A549 (cell line): ENCODE results near the gene DISC1. TPM values are rescaled to one million over a fixed set of nuclear protein-coding genes. Genes with fewer than 3 reads are reported as not detected.
A peak's percentile ranks its signal among the peaks of the same experiment; 100 is the strongest.

ENCODE experiments used
- ATAC-seq, 2 experiments: fragments of 200-7000 bp in 1 of 2; fragments of >200 bp in 1 of 2; cut with Nextera tagmentation in 1 of 2; cut with Tn5 transposase in 1 of 2; 3 replicates each; pipeline versions ENCODE4 v1.8.0 to v1.9.1; 2018 to 2020; ENCODE audit warnings: mild to moderate bottlenecking in 1 of 2, moderate library complexity in 1 of 2
- CTCF ChIA-PET: fragments of 300-600 bp; sonication (Branson Sonifier 250); formaldehyde crosslinking; extraction: SDS; loops from one replicate; lab custom pipeline; 2021; ENCODE audit warnings: antibody characterized with exemption, inconsistent platforms; lab: Yijun Ruan, JAX
- POLR2A ChIA-PET: fragments of 350-600 bp; formaldehyde crosslinking; extraction: SDS; loops from one replicate; lab custom pipeline; 2021; ENCODE audit warnings: antibody characterized with exemption, inconsistent platforms; lab: Yijun Ruan, JAX
- DNase-seq, 2 experiments: peaks; one replicate each; pipeline versions ENCODE4 v3.0.0 to v3.0.0-alpha.2; 2011 to 2016; ENCODE audit warnings: low read depth in 1 of 2, low spot score in 1 of 2
- FAIRE-seq: peaks from 2 replicates; lab custom pipeline; 2011; peaks lifted over from hg19 to GRCh38; lab: Jason Lieb, UNC
- H3K27ac ChIP-seq, 2 experiments: fragments of >200 bp; sonication (Bioruptor Twin); formaldehyde crosslinking; 3 replicates each; pipeline ENCODE4 v1.5.1; 2016 to 2017
- H3K4me1 ChIP-seq: fragments of >200 bp; sonication (Bioruptor Twin); formaldehyde crosslinking; 3 replicates; pipeline ENCODE4 v1.6.1; 2016
- H3K4me2 ChIP-seq: fragments of >200 bp; sonication (Bioruptor Twin); formaldehyde crosslinking; 3 replicates; pipeline ENCODE4 v1.6.1; 2016
- H3K4me3 ChIP-seq: fragments of >200 bp; sonication (Bioruptor Twin); formaldehyde crosslinking; 3 replicates; pipeline ENCODE4 v1.5.1; 2016
- H3K9me3 ChIP-seq: fragments of >200 bp; sonication (Bioruptor Twin); formaldehyde crosslinking; 3 replicates; pipeline ENCODE4 v1.6.1; 2016
- CHD4 ChIP-seq: fragments of 200-600 bp; sonication (generic); IDR thresholded peaks from 2 replicates; pipeline ENCODE4 v1.6.1; 2016; ENCODE audit warnings: antibody characterized with exemption, mild to moderate bottlenecking, borderline replicate concordance
- EHF ChIP-seq: fragments of 250-450 bp; sonication (Bioruptor Pico); IDR thresholded peaks from 2 replicates; pipeline ENCODE4 v1.5.0; 2020; ENCODE audit warnings: mild to moderate bottlenecking
- ESRRA ChIP-seq: fragments of 150-350 bp; IDR thresholded peaks from 2 replicates; pipeline ENCODE4 v1.6.1; 2014; ENCODE audit warnings: mild to moderate bottlenecking, low read length, borderline replicate concordance
- FOSB ChIP-seq: fragments of 250-450 bp; sonication (Bioruptor Pico); IDR thresholded peaks from 2 replicates; pipeline ENCODE4 v1.5.0; 2020; ENCODE audit warnings: mild to moderate bottlenecking, moderate library complexity
- GATA3 ChIP-seq: IDR thresholded peaks from 2 replicates; pipeline ENCODE4 v1.6.1; 2012; ENCODE audit warnings: borderline replicate concordance
- HOXA7 ChIP-seq: fragments of 250-450 bp; sonication (Bioruptor Pico); IDR thresholded peaks from 2 replicates; pipeline ENCODE4 v1.5.0; 2020; ENCODE audit warnings: mild to moderate bottlenecking, moderate library complexity
- HOXB13 ChIP-seq: fragments of 250-450 bp; sonication (Bioruptor Pico); IDR thresholded peaks from 2 replicates; pipeline ENCODE4 v1.5.0; 2020; ENCODE audit warnings: low read depth, mild to moderate bottlenecking, moderate library complexity
- JUN ChIP-seq, 2 experiments: fragments of >200 bp; sonication (Bioruptor Twin); formaldehyde crosslinking; IDR thresholded peaks; 2 replicates in 1 of 2; 3 replicates in 1 of 2; pipeline ENCODE4 v1.6.1; 2016 to 2017
- JUNB ChIP-seq: fragments of >200 bp; sonication (Bioruptor Twin); formaldehyde crosslinking; IDR thresholded peaks from 2 replicates; pipeline ENCODE4 v1.6.1; 2016
- MAFK ChIP-seq: fragments of 450-650 bp; IDR thresholded peaks from 2 replicates; pipeline ENCODE4 v1.6.1; 2014; ENCODE audit not compliant: partially characterized antibody
- MAZ ChIP-seq: fragments of 150-350 bp; IDR thresholded peaks from 2 replicates; pipeline ENCODE4 v1.6.1; 2014; ENCODE audit warnings: antibody characterized with exemption, low read depth, low read length, borderline replicate concordance
- NFE2L2 ChIP-seq: fragments of 150-350 bp; conservative IDR thresholded peaks from 2 replicates; pipeline ENCODE4 v1.6.1; 2014; ENCODE audit warnings: low read length
- NPAS2 ChIP-seq: fragments of 250-450 bp; sonication (Bioruptor Pico); IDR thresholded peaks from 2 replicates; pipeline ENCODE4 v1.8.0; 2022; ENCODE audit warnings: mild to moderate bottlenecking, moderate library complexity, borderline replicate concordance
- POLR2A ChIP-seq: IDR thresholded peaks from 2 replicates; pipeline ENCODE4 v1.6.1; 2012; ENCODE audit warnings: mild to moderate bottlenecking, low read length
- RARB ChIP-seq: fragments of 250-450 bp; sonication (Bioruptor Pico); IDR thresholded peaks from 2 replicates; pipeline ENCODE4 v1.8.0; 2021; ENCODE audit warnings: mild to moderate bottlenecking, moderate library complexity
- RCOR1 ChIP-seq: fragments of 150-350 bp; IDR thresholded peaks from 2 replicates; pipeline ENCODE4 v1.6.1; 2014; ENCODE audit warnings: antibody characterized with exemption, low read length, low read depth
- RFX5 ChIP-seq: fragments of 450-650 bp; IDR thresholded peaks from 2 replicates; pipeline ENCODE4 v1.7.1; 2014; ENCODE audit warnings: antibody characterized with exemption, mild to moderate bottlenecking, moderate library complexity
- RNF2 ChIP-seq: fragments of 200-600 bp; sonication (generic); IDR thresholded peaks from 2 replicates; pipeline ENCODE4 v1.6.1; 2016; ENCODE audit warnings: low read depth, mild to moderate bottlenecking, antibody characterized with exemption, moderate library complexity, borderline replicate concordance
- SREBF2 ChIP-seq: fragments of 450-650 bp; IDR thresholded peaks from 2 replicates; pipeline ENCODE4 v1.6.1; 2014; ENCODE audit warnings: mild to moderate bottlenecking, moderate library complexity
- ZC3H11A ChIP-seq: fragments of 450-650 bp; IDR thresholded peaks from 2 replicates; pipeline ENCODE4 v1.6.1; 2014; ENCODE audit warnings: antibody characterized with exemption, mild to moderate bottlenecking
- WGBS: methylation state at CpG from one replicate; pipeline ENCODE4 v1.1.6; 2017; ENCODE audit errors: missing lambda C conversion rate; 5-methylcytosine and 5-hydroxymethylcytosine counted together
- polyA plus RNA-seq, 4 experiments: library from polyadenylated mRNA; depleted of rRNA in 3 of 4; stranded (reverse); fragments of >200 nt; fragmentation: RNase III in 1 of 4; extraction: RNeasy Plus Mini Kit Qiagen cat#74134 plus additional on column Dnase treatment in 1 of 4; gene quantifications; 2 replicates in 3 of 4; 3 replicates in 1 of 4; pipeline ENCODE4 v1.2.3, GENCODE V29; 2011 to 2017
- TF ChIP-seq, protein P1 (sequence below): fragments of >200 bp; sonication (Bioruptor Twin); formaldehyde crosslinking; IDR thresholded peaks from 2 replicates; pipeline ENCODE4 v1.6.1; 2016
- TF ChIP-seq, protein P2 (sequence below): IDR thresholded peaks from 2 replicates; pipeline ENCODE4 v1.6.1; 2012; ENCODE audit warnings: low read depth, borderline replicate concordance
- TF ChIP-seq, protein P3 (sequence below): fragments of >200 bp; sonication (Bioruptor Twin); formaldehyde crosslinking; IDR thresholded peaks from 3 replicates; pipeline ENCODE4 v1.5.1; 2016
- TF ChIP-seq, protein P4 (sequence below): IDR thresholded peaks from 2 replicates; pipeline ENCODE4 v1.6.1; 2012

The DISC1 gene
- polyA plus RNA-seq, 2 of the 4 experiments (the other 2 are of a cell fraction) = 0.39 to 0.74 TPM

DNA sequence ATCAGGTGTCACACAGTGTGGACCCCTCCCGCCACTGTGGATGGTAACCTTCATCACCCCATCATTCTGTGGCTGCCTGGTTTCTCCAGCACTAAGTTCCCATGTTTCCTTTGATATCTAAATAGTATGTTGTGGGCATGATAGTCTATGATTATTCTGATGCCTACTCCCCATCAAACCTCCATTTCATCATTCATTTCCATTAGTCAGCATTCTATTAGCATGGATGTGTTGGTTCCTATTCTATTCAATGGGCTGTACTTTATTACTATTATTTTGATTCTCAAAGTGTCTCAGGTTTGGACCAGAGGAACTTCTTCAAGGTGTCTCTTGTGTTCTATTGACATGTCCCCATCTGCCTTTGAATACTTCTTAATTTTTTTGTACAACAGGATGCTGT lies 112.0 kb downstream of the DISC1 start:
- Histone ChIP-seq H3K9me3 (no peaks in the 10 kb centered on the region), H3K27ac (no peak overlapping the region), H3K4me2 (no peak overlapping the region), H3K4me3 (no peak overlapping the region), H3K4me1 (no peaks in the 10 kb centered on the region)
- FAIRE-seq (no peak), ATAC-seq (no peak)
- CTCF ChIA-PET = no interaction called here
- POLR2A ChIA-PET = no interaction called here
- TF ChIP-seq NPAS2 (CRISPR knock-in tag) (no peak), JUNB (no peak), JUN (IDR thresholded peaks at IDR 0.05) (no peak), CHD4 (no peak), MAFK (peak; percentile 69), RARB (CRISPR knock-in tag) (no peak), FOSB (no peak)
- TF ChIP-seq, all 56 proteins: peak for 1
- 74% methylated on average over 1 of the region's 1 CpG for WGBS
- no peak for DNase-seq

DNA sequence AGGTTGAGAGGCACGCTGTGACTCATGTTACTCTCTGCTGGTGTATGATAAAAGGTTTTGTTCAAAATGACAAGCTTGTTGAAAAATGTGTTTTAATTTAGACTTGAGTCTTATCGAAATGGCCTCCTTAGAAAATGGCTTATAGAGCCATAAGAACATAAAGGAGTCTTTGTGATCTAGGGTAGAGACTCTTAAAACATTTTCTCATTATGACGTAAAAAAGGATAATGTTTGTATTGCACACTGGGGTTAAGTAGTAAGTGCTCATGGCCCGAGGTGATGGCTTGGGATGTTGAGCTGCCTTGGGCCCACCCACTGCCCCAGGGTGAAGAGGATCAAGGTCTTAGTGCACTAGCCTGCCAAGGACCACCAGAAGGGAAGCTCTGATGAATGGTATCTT lies 117.4 kb downstream of the DISC1 start:
- WGBS = 35% methylated on average over 4 of the region's 4 CpGs
- ChIA-PET POLR2A (no interaction called here), CTCF (interaction anchor here (4.0 kb wide), 1 partner anchor 12 kb away, joined by 24 read pairs; no protein-coding TSS in a partner anchor)
- H3K4me1 ChIP-seq = no peaks in the 10 kb centered on the region
- FAIRE-seq (peak; percentile 7), ATAC-seq (no peak), DNase-seq (no peak)
- TF ChIP-seq NFE2L2 = no peak
- TF ChIP-seq, protein P1, sequence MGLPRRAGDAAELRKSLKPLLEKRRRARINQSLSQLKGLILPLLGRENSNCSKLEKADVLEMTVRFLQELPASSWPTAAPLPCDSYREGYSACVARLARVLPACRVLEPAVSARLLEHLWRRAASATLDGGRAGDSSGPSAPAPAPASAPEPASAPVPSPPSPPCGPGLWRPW = no peak
- TF ChIP-seq MAFK = no peak
- no peak for TF ChIP-seq HOXA7 (CRISPR knock-in tag)
- TF ChIP-seq SREBF2 = no peak
- TF ChIP-seq EHF (CRISPR knock-in tag) = no peak
- H3K9me3 ChIP-seq = no peaks in the 10 kb centered on the region
- H3K4me3 ChIP-seq = no peak overlapping the region
- H3K4me2 ChIP-seq = no peak overlapping the region
- H3K27ac ChIP-seq = no peak overlapping the region

DNA sequence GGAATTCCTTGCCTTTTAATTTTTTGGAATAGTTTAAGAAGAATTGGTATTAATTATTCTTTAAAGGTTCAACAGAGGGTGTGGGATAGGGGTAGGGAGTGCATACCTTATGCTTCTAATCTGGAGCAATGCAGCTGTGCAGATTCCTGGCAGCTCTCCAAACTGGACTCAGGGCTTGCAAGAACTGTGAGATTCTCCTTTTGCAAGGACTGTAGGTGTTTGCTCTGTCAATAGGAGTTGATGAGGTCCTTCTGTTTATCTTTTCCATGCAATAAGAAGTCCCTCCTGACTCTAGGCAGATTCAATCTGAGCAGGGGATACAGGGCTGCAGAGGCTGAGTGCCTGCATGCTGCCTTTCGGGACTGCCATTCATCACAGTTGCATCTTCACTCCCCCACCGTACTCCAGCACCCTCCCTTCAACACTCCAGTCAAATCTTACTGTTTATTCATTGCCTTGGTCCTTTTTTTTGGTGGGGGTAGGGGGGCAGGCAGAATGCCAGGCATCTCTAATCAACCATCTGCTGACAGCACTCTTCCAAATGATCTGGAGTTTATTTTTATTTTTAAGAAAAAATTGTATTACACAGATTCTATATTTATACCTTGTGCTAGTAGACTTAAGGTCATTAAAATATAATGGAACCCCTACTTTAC lies 122.3 kb downstream of the DISC1 start:
- 40% methylated on average over 2 of the region's 2 CpGs for WGBS
- Histone ChIP-seq H3K9me3 (no peaks in the 10 kb centered on the region), H3K4me3 (no peak overlapping the region)
- ATAC-seq = no peak
- TF ChIP-seq, protein P2, sequence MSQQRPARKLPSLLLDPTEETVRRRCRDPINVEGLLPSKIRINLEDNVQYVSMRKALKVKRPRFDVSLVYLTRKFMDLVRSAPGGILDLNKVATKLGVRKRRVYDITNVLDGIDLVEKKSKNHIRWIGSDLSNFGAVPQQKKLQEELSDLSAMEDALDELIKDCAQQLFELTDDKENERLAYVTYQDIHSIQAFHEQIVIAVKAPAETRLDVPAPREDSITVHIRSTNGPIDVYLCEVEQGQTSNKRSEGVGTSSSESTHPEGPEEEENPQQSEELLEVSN = no peak
- TF ChIP-seq RNF2 (no peak), ESRRA (no peak), MAZ (no peak), HOXB13 (CRISPR knock-in tag) (no peak), RFX5 (no peak), GATA3 (no peak), POLR2A (no peak), ZC3H11A (no peak), RCOR1 (no peak), JUNB (no peak)
- TF ChIP-seq, protein P3, sequence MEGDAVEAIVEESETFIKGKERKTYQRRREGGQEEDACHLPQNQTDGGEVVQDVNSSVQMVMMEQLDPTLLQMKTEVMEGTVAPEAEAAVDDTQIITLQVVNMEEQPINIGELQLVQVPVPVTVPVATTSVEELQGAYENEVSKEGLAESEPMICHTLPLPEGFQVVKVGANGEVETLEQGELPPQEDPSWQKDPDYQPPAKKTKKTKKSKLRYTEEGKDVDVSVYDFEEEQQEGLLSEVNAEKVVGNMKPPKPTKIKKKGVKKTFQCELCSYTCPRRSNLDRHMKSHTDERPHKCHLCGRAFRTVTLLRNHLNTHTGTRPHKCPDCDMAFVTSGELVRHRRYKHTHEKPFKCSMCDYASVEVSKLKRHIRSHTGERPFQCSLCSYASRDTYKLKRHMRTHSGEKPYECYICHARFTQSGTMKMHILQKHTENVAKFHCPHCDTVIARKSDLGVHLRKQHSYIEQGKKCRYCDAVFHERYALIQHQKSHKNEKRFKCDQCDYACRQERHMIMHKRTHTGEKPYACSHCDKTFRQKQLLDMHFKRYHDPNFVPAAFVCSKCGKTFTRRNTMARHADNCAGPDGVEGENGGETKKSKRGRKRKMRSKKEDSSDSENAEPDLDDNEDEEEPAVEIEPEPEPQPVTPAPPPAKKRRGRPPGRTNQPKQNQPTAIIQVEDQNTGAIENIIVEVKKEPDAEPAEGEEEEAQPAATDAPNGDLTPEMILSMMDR = no peak
- TF ChIP-seq, protein P4, sequence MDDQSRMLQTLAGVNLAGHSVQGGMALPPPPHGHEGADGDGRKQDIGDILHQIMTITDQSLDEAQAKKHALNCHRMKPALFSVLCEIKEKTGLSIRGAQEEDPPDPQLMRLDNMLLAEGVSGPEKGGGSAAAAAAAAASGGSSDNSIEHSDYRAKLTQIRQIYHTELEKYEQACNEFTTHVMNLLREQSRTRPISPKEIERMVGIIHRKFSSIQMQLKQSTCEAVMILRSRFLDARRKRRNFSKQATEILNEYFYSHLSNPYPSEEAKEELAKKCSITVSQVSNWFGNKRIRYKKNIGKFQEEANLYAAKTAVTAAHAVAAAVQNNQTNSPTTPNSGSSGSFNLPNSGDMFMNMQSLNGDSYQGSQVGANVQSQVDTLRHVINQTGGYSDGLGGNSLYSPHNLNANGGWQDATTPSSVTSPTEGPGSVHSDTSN = no peak
- TF ChIP-seq, all 56 proteins: peak for 0
- ChIA-PET CTCF (interaction anchor here (1.4 kb wide), 1 partner anchor 8 kb away, joined by 5 read pairs; no protein-coding TSS in a partner anchor), POLR2A (no interaction called here)
- no peak for FAIRE-seq
- Histone ChIP-seq H3K4me1 (no peaks in the 10 kb centered on the region), H3K4me2 (no peak overlapping the region), H3K27ac (no peak overlapping the region)
- DNase-seq = no peak
